Measurements from ENCODE around the gene CUX1.

- TF ChIP-seq MAX (IDR thresholded peaks at IDR 0.05) (no peak), CEBPB (IDR thresholded peaks at IDR 0.05) (no peak), RAD21 (IDR thresholded peaks at IDR 0.05; ENCODE audit: low read depth) (no peak), YY1 (IDR thresholded peaks at IDR 0.05; ENCODE audit: low read depth) (no peak), EP300 (IDR thresholded peaks at IDR 0.05; ENCODE audit: borderline replicate concordance) (no peak), EGR1 (IDR thresholded peaks at IDR 0.05) (no peak), TAF1 (IDR thresholded peaks at IDR 0.05; ENCODE audit: low read depth) (no peak)
- TF ChIP-seq, protein P1, sequence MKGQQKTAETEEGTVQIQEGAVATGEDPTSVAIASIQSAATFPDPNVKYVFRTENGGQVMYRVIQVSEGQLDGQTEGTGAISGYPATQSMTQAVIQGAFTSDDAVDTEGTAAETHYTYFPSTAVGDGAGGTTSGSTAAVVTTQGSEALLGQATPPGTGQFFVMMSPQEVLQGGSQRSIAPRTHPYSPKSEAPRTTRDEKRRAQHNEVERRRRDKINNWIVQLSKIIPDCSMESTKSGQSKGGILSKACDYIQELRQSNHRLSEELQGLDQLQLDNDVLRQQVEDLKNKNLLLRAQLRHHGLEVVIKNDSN (IDR thresholded peaks at IDR 0.05) = no peak
These were observed 436.5 kb downstream of the CUX1 start for GRCh38 chr7:102253973-102254370.
